ENCODE results near the gene APIP. TPM values are rescaled to one million over a fixed set of nuclear protein-coding genes. Genes with fewer than 3 reads are reported as not detected.

The APIP gene
- total and polyA plus RNA-seq, 2 of the 8 experiments (the other 6 are each of a cell fraction or from before 2014, with no cell fraction given) = 10.4 to 25.7 TPM

DNA sequence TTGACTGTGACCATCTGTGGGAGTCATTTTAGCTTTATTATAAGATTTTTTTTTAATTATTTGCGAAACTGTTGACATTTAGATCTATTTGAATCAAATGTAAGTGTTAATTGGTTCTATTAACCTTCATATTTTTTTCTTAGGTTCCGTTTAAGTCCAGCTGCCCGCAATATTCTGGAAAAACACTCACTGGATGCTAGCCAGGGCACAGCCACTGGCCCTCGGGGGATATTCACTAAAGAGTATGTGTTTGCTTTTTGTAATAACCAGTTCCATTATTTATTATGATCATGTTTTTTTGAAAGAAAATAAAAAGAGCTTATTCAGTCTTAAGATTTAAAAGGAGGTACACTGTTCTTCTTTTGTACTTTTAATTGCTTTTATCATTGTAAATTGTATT is 44.1 kb upstream of the APIP start (continued):
- TF ChIP-seq MAFK (IDR thresholded peaks at IDR 0.05; ENCODE audit: low read depth, low read length) (no peak), TAF7 (optimal IDR thresholded peaks at IDR 0.05; ENCODE audit: borderline replicate concordance, low read depth, low read length) (no peak)
